VCaP (cell line): ENCODE data around the gene MAPK1.
"Not testable (repeated sequence)": the region's sequence is repeated elsewhere in the genome, so short reads cannot be mapped to it uniquely, and the experiment has no call there.

Source experiments
- H3K27ac ChIP-seq: fragments of 450-650 bp; 2 replicates; pipeline ENCODE4 v1.5.1; 2017
- CTCF ChIP-seq: fragments of 450-650 bp; conservative IDR thresholded peaks from 2 replicates; pipeline ENCODE4 v1.5.1; 2017; ENCODE audit warnings: mild to moderate bottlenecking, moderate library complexity

MAPK1 gene

GRCh38 chr22:21745948-21746347 lies 121.5 kb downstream of the MAPK1 start:
- H3K27ac ChIP-seq = no peak overlapping the region

DNA sequence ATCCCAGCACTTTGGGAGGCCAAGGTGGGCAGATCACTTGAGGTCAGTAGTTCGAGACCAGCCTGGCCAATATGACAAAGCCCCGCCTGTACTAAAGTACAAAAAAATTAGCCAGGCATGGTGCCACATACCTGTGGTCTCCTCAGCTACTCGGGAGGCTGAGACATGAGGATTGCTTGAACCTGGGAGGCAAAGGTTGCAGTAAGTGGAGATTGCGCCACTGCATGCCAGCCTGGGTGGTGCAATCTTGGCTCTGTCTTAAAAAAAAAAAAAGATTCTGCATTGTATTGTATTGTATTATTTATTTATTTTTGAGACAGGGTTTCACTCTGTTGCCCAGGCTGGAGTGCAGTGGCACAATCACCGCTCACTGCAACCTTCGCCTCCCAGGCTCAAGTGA lies 122.5 kb downstream of the MAPK1 start:
- H3K27ac ChIP-seq = not testable (repeated sequence)

More at GRCh38 chr22:21745948-21746347, 121.5 kb downstream of the MAPK1 start:
- TF ChIP-seq CTCF = no peak

DNA sequence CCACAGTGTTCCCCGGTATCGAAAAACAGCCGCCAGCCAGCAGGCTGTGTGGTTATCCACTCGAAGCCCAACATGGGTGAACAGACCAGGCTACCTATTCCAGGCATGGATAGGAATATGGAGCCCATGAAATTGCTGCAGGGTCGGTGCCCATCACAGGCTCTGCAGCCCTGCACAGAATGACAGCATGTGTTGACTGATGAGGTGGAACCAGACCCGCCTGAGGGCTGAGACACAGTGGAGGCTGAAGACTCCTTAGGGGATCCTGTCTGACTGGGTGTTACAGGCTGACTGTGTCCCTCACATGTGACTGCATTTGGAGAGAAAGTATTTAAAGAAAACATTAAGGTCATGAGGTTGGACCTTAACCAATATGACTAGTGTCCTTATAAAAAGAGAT lies 125.7 kb downstream of the MAPK1 start:
- no peak overlapping the region for H3K27ac ChIP-seq
- no peak for TF ChIP-seq CTCF

GRCh38 chr22:21741059-21741458 lies 126.4 kb downstream of the MAPK1 start:
- TF ChIP-seq CTCF = no peak
- H3K27ac ChIP-seq = no peak overlapping the region

GRCh38 chr22:21739828-21740377 lies 127.5 kb downstream of the MAPK1 start:
- TF ChIP-seq CTCF = no peak
- H3K27ac ChIP-seq = no peak overlapping the region

GRCh38 chr22:21738966-21739365 lies 128.5 kb downstream of the MAPK1 start:
- no peak for TF ChIP-seq CTCF
- H3K27ac ChIP-seq = no peak overlapping the region

DNA sequence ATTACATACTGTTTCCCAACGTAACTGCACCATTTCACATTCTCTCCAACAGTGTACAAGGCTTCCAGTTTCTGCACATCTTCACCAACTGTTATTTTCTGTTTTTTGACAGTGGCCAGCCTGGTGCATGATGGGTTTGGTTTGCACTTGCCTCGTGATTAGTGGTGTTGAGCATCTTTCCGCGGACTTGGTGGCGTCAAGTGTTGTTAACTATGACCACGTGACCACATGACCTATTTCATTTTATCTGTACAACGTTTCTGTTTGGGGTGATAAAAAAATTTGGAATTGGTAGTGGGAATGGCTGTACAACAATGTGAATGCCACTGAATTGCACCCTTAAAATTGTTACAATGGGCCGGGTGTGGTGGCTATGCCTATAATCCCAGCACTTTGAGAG lies 129.4 kb downstream of the MAPK1 start:
- TF ChIP-seq CTCF = no peak
- H3K27ac ChIP-seq = no peak overlapping the region

DNA sequence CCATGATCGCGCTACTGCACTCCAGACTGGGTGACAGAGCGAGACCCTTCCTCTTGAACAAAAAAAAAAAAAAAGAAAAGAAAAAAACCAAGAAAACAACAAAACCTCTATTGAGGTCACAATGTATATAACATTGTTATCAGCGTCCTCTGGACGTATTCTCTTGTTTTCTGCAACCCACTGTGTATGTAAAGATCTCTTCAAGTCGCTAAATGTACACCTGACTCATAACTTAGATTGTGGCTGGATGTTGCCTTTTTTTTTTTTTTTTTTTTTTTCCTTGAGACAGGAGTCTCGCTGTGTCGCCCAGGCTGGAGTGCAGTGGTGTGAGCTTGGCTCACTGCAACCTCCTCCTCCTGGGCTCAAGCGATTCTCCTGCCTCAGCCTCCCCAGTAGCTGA lies 130.5 kb downstream of the MAPK1 start:
- H3K27ac ChIP-seq = no peak overlapping the region
- TF ChIP-seq CTCF = no peak
